ENCODE data around the gene HOXD11.

Gene HOXD11

DNA sequence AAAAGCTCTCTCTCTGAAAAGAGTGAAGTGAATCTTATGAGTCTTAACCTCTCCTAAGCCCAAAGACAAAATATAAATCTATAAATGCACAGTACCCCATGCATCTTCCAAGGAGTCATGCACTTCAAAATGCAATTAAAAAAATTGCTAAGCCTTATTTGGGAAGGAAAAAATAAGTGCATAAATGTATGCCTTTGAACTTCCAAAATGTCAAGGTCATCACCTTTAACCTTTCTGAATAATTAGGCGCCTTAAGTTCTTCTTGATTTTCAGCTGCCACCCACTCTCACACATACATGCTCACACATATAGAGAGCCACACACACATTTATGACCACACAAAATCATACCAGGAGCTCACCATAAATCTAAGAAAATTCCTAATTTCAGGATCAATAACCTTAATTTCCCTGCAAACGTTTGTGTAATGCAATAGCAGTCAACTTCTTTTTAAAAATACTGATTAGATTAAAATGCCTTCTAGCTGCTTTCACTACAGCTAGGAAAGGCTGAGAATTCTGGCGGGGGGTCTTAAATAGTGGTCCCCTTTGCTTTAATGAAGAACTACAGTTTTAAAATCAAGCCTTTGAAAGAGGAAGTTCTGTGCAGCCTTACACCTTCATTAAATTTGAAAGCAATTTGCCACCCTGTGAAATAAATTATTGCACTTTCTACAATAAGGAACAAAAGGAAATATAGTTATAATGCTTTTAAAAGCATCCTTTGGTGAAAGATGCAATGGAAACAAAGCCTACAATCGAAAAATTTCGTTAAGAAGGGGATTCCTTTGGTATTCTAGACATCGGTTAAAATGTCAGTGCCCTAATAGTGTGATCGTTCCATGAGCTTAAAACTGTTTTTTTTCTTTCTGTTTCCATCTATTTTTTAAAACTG lies 3.6 kb downstream of the HOXD11 start:
- in situ Hi-C loops (cut with HindIII; ENCODE audit: low sequenced_read_pairs) = loop anchor here (25.0 kb wide), 1 partner anchor 1027 kb away; no protein-coding TSS in a partner anchor
- DNase-seq (ENCODE audit: low read depth) = no peak
- TF ChIP-seq CTCF (IDR thresholded peaks at IDR 0.05; ENCODE audit: low read depth, low read length, missing control alignments) = no peak
- no peak overlapping the region for H3K4me3 ChIP-seq (ENCODE audit: low read depth, low read length)

- peak; percentile 66 for TF ChIP-seq CTCF (IDR thresholded peaks at IDR 0.05; ENCODE audit: low read depth, low read length, missing control alignments)
- no peak for DNase-seq (ENCODE audit: low read depth)
- in situ Hi-C loops (cut with HindIII; ENCODE audit: low sequenced_read_pairs) = loop anchor here (25.0 kb wide), 1 partner anchor 1026 kb away; no protein-coding TSS in a partner anchor
- H3K4me3 ChIP-seq (ENCODE audit: low read depth, low read length) = no peak overlapping the region
Measured at GRCh38 chr2:176111309-176111663, 4.2 kb downstream of the HOXD11 start.

DNA sequence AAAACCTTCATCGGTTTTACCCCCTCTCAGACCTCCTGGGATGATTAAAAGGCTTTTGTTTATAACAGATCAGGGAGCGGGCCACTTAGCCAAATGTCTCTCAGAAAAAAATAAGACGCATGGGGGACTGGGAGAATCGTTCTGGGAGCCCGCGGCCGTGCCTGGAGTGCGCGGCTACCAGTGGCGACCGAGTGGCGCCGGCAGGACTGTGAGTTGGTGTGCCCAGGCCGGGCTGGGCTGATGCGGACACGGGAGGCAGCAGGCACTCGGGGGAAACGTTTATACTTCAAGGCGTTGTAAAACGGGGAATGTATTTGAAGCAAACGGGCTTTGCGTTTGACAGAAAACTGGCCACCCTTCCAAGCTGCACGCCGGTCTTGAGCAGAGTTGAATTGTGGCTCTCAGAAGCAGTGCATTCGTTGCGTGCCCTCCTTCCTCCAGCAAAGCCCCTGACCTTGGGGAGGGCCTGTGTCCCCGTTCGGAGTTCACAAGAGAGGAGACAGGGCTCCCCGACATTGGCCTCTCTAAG lies 4.8 kb downstream of the HOXD11 start:
- DNase-seq (ENCODE audit: low read depth) = no peak
- TF ChIP-seq CTCF (IDR thresholded peaks at IDR 0.05; ENCODE audit: low read depth, low read length, missing control alignments) = no peak
- H3K4me3 ChIP-seq (ENCODE audit: low read depth, low read length) = no peak overlapping the region
- in situ Hi-C loops (cut with HindIII; ENCODE audit: low sequenced_read_pairs) = loop anchor here (25.0 kb wide), 1 partner anchor 1025 kb away; no protein-coding TSS in a partner anchor

DNA sequence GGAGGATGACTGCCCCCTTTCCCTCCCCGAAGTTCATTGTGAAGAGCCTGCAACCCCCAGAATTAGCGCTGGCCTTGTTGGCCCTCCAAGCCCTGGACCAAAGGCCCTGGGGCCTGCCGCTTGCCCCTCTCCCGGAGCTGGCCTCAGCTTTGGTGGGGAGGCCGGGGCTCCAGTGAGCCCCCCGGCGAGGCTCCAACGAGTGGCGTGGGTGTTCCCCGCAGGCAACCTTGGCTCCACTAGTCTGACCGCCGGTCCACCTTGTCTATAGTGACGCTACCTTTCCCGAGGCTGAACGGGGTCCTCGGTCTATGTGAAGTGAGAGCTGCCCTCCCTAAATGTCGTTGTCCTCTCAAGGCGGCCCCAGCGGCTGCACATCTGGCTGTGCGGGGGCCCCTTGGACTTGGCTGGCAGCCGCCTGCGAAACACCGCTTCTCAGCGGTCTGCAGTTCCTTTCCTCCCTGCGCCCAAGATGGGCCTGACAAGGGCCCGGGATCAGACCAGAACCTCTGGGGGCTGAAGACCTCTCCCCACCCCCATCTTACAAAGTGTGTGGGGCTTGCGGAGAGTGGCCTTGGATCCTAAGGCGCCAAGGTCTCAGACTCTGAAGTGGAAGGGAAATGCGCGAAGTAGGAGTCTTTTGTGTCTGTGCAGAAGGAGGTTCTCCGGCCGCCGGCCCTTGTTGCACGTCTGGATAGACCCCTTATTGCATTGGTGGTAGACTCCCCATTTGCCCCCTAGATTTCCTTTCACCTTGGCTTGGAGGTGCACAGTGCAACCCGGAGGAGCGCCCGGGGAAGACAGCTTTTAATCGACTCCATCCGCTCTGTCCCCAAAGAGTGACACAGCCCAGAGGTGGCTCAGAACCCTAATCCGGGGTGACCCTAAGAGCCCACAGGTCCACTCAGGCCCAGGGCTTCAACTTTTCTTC lies 5.6 kb downstream of the HOXD11 start:
- no peak overlapping the region for H3K4me3 ChIP-seq (ENCODE audit: low read depth, low read length)
- no peak for DNase-seq (ENCODE audit: low read depth)
- in situ Hi-C loops (cut with HindIII; ENCODE audit: low sequenced_read_pairs) = loop anchor here (25.0 kb wide), 1 partner anchor 1025 kb away; no protein-coding TSS in a partner anchor
- TF ChIP-seq CTCF (IDR thresholded peaks at IDR 0.05; ENCODE audit: low read depth, low read length, missing control alignments) = no peak

- no peak overlapping the region for H3K4me3 ChIP-seq (ENCODE audit: low read depth, low read length)
- no peak for DNase-seq (ENCODE audit: low read depth)
- TF ChIP-seq CTCF (IDR thresholded peaks at IDR 0.05; ENCODE audit: low read depth, low read length, missing control alignments) = no peak
- in situ Hi-C loops (cut with HindIII; ENCODE audit: low sequenced_read_pairs) = loop anchor here (25.0 kb wide), 1 partner anchor 1023 kb away; no protein-coding TSS in a partner anchor
Measured at GRCh38 chr2:176114120-176114929, 7.2 kb downstream of the HOXD11 start.

Data from astrocyte of the cerebellum (primary cell).